ENCODE measurements around the gene CDC42BPB. TPM values are rescaled to one million over a fixed set of nuclear protein-coding genes. Genes with fewer than 3 reads are reported as not detected.

CDC42BPB gene
- total and polyA plus RNA-seq, 2 experiments from 2014 or later = 13.0 to 106 TPM

GRCh38 chr14:103020271-103021170, 36.8 kb downstream of the CDC42BPB start:
- no peaks in the 10 kb centered on the region for H3K27me3 ChIP-seq (replicated peaks; ENCODE audit: insufficient read depth)
- WGBS, 2 experiments (ENCODE audit: low coverage in 1 of 2, low lambda C conversion rate in 2 of 2, missing lambda C conversion rate in 2 of 2) = 93 to 95% methylated on average over 31 of the region's 31 CpGs
- no peak for TF ChIP-seq EZH2 (IDR thresholded peaks at IDR 0.05; ENCODE audit: insufficient read depth, poor library complexity, severe bottlenecking)
- TF ChIP-seq EZH2phosphoT487 (IDR thresholded peaks at IDR 0.05; ENCODE audit: insufficient read depth, low read depth) = no peak
- no peaks in the 10 kb centered on the region for H3K36me3 ChIP-seq (ENCODE audit: low read depth)
- in situ Hi-C loops (cut with MboI) = no loop called here
- no peak overlapping the region for H3K4me2 ChIP-seq (ENCODE audit: unreplicated experiment)
- no peak overlapping the region for H2AFZ ChIP-seq
- no peak overlapping the region for H3K4me3 ChIP-seq
- H3K27ac ChIP-seq = no peak overlapping the region
- no peaks in the 10 kb centered on the region for H3K9me3 ChIP-seq (ENCODE audit: low read depth)
- no peaks in the 10 kb centered on the region; the same call in 1 of the 2 replicates for H4K20me1 ChIP-seq (ENCODE audit: insufficient read depth)
- peaks cover 100% of the 10 kb centered on the region for H3K79me2 ChIP-seq (ENCODE audit: insufficient read depth)
- H3K9ac ChIP-seq = no peak overlapping the region
- peaks cover 44% of the 10 kb centered on the region for H3K4me1 ChIP-seq (ENCODE audit: insufficient read depth)
- H3F3A ChIP-seq (ENCODE audit: insufficient read depth) = peaks cover 29% of the 10 kb centered on the region
- no peaks in the 10 kb centered on the region for H3K9me2 ChIP-seq (ENCODE audit: insufficient read depth)
- no peak for DNase-seq

GRCh38 chr14:103019826-103020225, 37.5 kb downstream of the CDC42BPB start:
- Histone ChIP-seq H3K4me1 (ENCODE audit: insufficient read depth) (peaks cover 44% of the 10 kb centered on the region), H3K27me3 (replicated peaks; ENCODE audit: insufficient read depth) (no peaks in the 10 kb centered on the region), H3K79me2 (ENCODE audit: insufficient read depth) (peaks cover 100% of the 10 kb centered on the region), H3F3A (ENCODE audit: insufficient read depth) (peaks cover 26% of the 10 kb centered on the region), H3K4me3 (no peak overlapping the region), H3K27ac (no peak overlapping the region), H3K9me3 (ENCODE audit: low read depth) (no peaks in the 10 kb centered on the region), H2AFZ (no peak overlapping the region), H3K9ac (no peak overlapping the region), H3K9me2 (ENCODE audit: insufficient read depth) (no peaks in the 10 kb centered on the region), H3K4me2 (ENCODE audit: unreplicated experiment) (no peak overlapping the region), H4K20me1 (ENCODE audit: insufficient read depth) (no peaks in the 10 kb centered on the region; the same call in 1 of the 2 replicates), H3K36me3 (ENCODE audit: low read depth) (no peaks in the 10 kb centered on the region)
- TF ChIP-seq EZH2phosphoT487 (IDR thresholded peaks at IDR 0.05; ENCODE audit: insufficient read depth, low read depth) = no peak
- no peak for TF ChIP-seq EZH2 (IDR thresholded peaks at IDR 0.05; ENCODE audit: insufficient read depth, poor library complexity, severe bottlenecking)
- DNase-seq = no peak
- 53 to 61% methylated on average over 7 of the region's 7 CpGs for WGBS, 2 experiments (ENCODE audit: low coverage in 1 of 2, low lambda C conversion rate in 2 of 2, missing lambda C conversion rate in 2 of 2)
- in situ Hi-C loops (cut with MboI) = no loop called here

DNA sequence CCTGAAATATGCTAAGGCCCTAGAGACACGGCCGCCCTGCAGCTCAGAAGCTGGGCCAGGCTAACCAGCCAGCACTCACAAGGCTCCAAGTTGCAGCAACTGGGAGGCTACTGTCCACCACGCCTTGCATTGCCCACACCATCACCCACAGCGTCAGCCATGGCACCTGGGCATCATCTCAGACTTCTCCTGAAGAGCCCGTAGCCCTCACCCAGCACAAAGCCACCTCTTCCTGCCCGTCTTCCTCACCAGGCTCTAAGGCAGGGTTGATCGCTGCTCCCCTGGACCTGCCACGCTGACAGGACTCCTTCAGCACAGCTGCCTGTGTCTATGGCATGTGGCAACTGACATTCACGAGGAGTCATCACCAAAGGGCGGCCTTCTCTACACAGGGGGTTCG, 38.1 kb downstream of the CDC42BPB start:
- no peak overlapping the region for H3K9ac ChIP-seq
- WGBS, 2 experiments (ENCODE audit: low coverage in 1 of 2, low lambda C conversion rate in 2 of 2, missing lambda C conversion rate in 2 of 2) = 89 to 95% methylated on average over 11 of the region's 11 CpGs

GRCh38 chr14:103016594-103016993, 40.8 kb downstream of the CDC42BPB start:
- Histone ChIP-seq H4K20me1 (ENCODE audit: insufficient read depth) (peaks cover 7% of the 10 kb centered on the region; the same call in 1 of the 2 replicates), H3K9me2 (ENCODE audit: insufficient read depth) (no peaks in the 10 kb centered on the region), H3K36me3 (ENCODE audit: low read depth) (no peaks in the 10 kb centered on the region), H3K9ac (no peak overlapping the region), H2AFZ (no peak overlapping the region), H3K4me2 (ENCODE audit: unreplicated experiment) (no peak overlapping the region), H3K4me1 (ENCODE audit: insufficient read depth) (peaks cover 20% of the 10 kb centered on the region), H3K4me3 (no peak overlapping the region), H3K27ac (no peak overlapping the region), H3F3A (ENCODE audit: insufficient read depth) (peaks cover 12% of the 10 kb centered on the region; the same call in 1 of the 2 replicates), H3K27me3 (replicated peaks; ENCODE audit: insufficient read depth) (no peaks in the 10 kb centered on the region), H3K79me2 (ENCODE audit: insufficient read depth) (peaks cover 100% of the 10 kb centered on the region), H3K9me3 (ENCODE audit: low read depth) (no peaks in the 10 kb centered on the region)
- 98% methylated on average over 6 of the region's 6 CpGs for WGBS, 2 experiments (ENCODE audit: low coverage in 1 of 2, low lambda C conversion rate in 2 of 2, missing lambda C conversion rate in 2 of 2)
- DNase-seq = no peak
- TF ChIP-seq EZH2 (IDR thresholded peaks at IDR 0.05; ENCODE audit: insufficient read depth, poor library complexity, severe bottlenecking) (no peak), EZH2phosphoT487 (IDR thresholded peaks at IDR 0.05; ENCODE audit: insufficient read depth, low read depth) (no peak)
- in situ Hi-C loops (cut with MboI) = no loop called here

More for the DNA sequence above, 38.1 kb downstream of the CDC42BPB start:
- Histone ChIP-seq H3K27ac (no peak overlapping the region), H3K4me3 (no peak overlapping the region), H3K9me3 (ENCODE audit: low read depth) (no peaks in the 10 kb centered on the region), H4K20me1 (ENCODE audit: insufficient read depth) (peaks cover 4% of the 10 kb centered on the region; the same call in 1 of the 2 replicates), H3K27me3 (replicated peaks; ENCODE audit: insufficient read depth) (no peaks in the 10 kb centered on the region), H3K36me3 (ENCODE audit: low read depth) (no peaks in the 10 kb centered on the region), H3K9me2 (ENCODE audit: insufficient read depth) (no peaks in the 10 kb centered on the region), H3K4me2 (ENCODE audit: unreplicated experiment) (no peak overlapping the region), H3K4me1 (ENCODE audit: insufficient read depth) (peaks cover 44% of the 10 kb centered on the region), H2AFZ (no peak overlapping the region), H3K79me2 (ENCODE audit: insufficient read depth) (peaks cover 100% of the 10 kb centered on the region), H3F3A (ENCODE audit: insufficient read depth) (peaks cover 20% of the 10 kb centered on the region)
- in situ Hi-C loops (cut with MboI) = no loop called here
- DNase-seq = no peak
- no peak for TF ChIP-seq EZH2phosphoT487 (IDR thresholded peaks at IDR 0.05; ENCODE audit: insufficient read depth, low read depth)
- no peak for TF ChIP-seq EZH2 (IDR thresholded peaks at IDR 0.05; ENCODE audit: insufficient read depth, poor library complexity, severe bottlenecking)

All from GM23248 (cell line).